Measurements from ENCODE around the gene ZNF136. TPM values are rescaled to one million over a fixed set of nuclear protein-coding genes. Genes with fewer than 3 reads are reported as not detected.

Gene ZNF136
- total and polyA plus RNA-seq, 2 of the 13 experiments (the other 11 are each of a cell fraction or from before 2014, with no cell fraction given) = 2.5 to 10.2 TPM

DNA sequence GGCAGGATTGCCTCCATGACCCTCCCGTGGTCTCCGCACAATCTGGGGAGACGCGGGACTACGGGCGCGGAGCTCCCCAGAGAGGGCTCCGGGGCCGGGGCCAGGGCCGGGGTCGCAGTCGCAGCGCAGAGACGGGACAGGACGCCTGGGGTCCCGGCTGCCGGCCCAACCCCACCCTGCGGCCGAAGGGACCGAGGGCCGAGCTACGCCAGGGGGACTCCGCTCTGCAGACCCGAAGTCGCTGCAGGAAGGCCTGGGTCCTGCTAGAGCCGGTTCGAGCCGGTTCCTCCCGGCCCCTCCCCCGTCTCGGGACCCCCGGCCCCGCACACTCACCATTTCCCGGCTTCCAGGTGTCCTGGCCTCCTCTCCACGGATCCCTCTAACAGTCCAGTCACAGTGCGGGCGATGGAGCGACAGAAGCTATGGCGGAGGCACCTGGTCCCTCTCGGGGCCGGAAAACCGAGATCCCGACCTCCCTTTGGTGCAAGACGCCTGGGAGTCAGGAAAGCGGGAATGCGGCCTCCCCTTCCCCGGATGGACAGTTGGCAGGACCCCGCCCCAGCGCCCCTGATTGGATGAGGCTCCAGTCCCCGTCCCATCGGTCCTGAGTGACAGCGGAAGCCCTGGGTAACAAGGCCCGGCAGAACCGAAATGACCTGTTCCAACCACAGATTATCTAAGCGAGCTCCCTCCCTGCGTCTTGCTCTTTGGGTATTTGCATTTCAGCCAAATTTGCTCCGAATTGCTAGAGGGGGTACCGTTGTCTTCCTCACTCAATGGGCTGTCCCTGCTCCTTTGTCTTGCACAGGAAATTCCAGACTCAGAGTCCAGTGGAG, 6.5 kb upstream of the ZNF136 start, which contains the start of gene ZNF625 (continued):
- TF ChIP-seq, protein P1, sequence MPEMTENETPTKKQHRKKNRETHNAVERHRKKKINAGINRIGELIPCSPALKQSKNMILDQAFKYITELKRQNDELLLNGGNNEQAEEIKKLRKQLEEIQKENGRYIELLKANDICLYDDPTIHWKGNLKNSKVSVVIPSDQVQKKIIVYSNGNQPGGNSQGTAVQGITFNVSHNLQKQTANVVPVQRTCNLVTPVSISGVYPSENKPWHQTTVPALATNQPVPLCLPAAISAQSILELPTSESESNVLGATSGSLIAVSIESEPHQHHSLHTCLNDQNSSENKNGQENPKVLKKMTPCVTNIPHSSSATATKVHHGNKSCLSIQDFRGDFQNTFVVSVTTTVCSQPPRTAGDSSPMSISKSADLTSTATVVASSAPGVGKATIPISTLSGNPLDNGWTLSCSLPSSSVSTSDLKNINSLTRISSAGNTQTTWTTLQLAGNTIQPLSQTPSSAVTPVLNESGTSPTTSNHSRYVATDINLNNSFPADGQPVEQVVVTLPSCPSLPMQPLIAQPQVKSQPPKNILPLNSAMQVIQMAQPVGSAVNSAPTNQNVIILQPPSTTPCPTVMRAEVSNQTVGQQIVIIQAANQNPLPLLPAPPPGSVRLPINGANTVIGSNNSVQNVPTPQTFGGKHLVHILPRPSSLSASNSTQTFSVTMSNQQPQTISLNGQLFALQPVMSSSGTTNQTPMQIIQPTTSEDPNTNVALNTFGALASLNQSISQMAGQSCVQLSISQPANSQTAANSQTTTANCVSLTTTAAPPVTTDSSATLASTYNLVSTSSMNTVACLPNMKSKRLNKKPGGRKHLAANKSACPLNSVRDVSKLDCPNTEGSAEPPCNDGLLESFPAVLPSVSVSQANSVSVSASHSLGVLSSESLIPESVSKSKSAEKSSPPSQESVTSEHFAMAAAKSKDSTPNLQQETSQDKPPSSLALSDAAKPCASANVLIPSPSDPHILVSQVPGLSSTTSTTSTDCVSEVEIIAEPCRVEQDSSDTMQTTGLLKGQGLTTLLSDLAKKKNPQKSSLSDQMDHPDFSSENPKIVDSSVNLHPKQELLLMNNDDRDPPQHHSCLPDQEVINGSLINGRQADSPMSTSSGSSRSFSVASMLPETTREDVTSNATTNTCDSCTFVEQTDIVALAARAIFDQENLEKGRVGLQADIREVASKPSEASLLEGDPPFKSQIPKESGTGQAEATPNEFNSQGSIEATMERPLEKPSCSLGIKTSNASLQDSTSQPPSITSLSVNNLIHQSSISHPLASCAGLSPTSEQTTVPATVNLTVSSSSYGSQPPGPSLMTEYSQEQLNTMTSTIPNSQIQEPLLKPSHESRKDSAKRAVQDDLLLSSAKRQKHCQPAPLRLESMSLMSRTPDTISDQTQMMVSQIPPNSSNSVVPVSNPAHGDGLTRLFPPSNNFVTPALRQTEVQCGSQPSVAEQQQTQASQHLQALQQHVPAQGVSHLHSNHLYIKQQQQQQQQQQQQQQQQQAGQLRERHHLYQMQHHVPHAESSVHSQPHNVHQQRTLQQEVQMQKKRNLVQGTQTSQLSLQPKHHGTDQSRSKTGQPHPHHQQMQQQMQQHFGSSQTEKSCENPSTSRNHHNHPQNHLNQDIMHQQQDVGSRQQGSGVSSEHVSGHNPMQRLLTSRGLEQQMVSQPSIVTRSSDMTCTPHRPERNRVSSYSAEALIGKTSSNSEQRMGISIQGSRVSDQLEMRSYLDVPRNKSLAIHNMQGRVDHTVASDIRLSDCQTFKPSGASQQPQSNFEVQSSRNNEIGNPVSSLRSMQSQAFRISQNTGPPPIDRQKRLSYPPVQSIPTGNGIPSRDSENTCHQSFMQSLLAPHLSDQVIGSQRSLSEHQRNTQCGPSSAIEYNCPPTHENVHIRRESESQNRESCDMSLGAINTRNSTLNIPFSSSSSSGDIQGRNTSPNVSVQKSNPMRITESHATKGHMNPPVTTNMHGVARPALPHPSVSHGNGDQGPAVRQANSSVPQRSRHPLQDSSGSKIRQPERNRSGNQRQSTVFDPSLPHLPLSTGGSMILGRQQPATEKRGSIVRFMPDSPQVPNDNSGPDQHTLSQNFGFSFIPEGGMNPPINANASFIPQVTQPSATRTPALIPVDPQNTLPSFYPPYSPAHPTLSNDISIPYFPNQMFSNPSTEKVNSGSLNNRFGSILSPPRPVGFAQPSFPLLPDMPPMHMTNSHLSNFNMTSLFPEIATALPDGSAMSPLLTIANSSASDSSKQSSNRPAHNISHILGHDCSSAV (CRISPR knock-in tag; IDR thresholded peaks at IDR 0.05; ENCODE audit: borderline replicate concordance) = no peak
- TF ChIP-seq SNAI1 (CRISPR knock-in tag; IDR thresholded peaks at IDR 0.05; ENCODE audit: borderline replicate concordance) (0 out of 2 replicates have a peak, but pooled peaks have one; percentile 7), FOXP1 (IDR thresholded peaks at IDR 0.05) (no peak), FOXP1 (CRISPR knock-in tag; IDR thresholded peaks at IDR 0.05) (no peak), ATF1 (CRISPR knock-in tag; IDR thresholded peaks at IDR 0.05) (no peak), SRY (CRISPR knock-in tag; IDR thresholded peaks at IDR 0.05) (0 out of 2 replicates have a peak, but pooled peaks have one; percentile 84), SAFB2 (CRISPR knock-in tag; IDR thresholded peaks at IDR 0.05; ENCODE audit: borderline replicate concordance, low read depth) (no peak), PHF8 (CRISPR knock-in tag; IDR thresholded peaks at IDR 0.05) (peak; percentile 91), KAT7 (CRISPR knock-in tag; IDR thresholded peaks at IDR 0.05; ENCODE audit: borderline replicate concordance) (peak; percentile 65; the same call in 1 of the 2 replicates), ZNF329 (CRISPR knock-in tag; IDR thresholded peaks at IDR 0.05; ENCODE audit: low read depth) (no peak; the same call in 1 of the 2 replicates), ZBTB3 (CRISPR knock-in tag; IDR thresholded peaks at IDR 0.05; ENCODE audit: borderline replicate concordance, low read depth) (peak; percentile 62; the same call in 1 of the 2 replicates), MYNN (CRISPR knock-in tag; IDR thresholded peaks at IDR 0.05; ENCODE audit: low read depth) (no peak), SMYD3 (CRISPR knock-in tag; IDR thresholded peaks at IDR 0.05) (no peak), TOPORS (CRISPR knock-in tag; IDR thresholded peaks at IDR 0.05) (0 out of 2 replicates have a peak, but pooled peaks have one; percentile 30), HHEX (CRISPR knock-in tag; IDR thresholded peaks at IDR 0.05) (no peak)
- TF ChIP-seq, protein P2, sequence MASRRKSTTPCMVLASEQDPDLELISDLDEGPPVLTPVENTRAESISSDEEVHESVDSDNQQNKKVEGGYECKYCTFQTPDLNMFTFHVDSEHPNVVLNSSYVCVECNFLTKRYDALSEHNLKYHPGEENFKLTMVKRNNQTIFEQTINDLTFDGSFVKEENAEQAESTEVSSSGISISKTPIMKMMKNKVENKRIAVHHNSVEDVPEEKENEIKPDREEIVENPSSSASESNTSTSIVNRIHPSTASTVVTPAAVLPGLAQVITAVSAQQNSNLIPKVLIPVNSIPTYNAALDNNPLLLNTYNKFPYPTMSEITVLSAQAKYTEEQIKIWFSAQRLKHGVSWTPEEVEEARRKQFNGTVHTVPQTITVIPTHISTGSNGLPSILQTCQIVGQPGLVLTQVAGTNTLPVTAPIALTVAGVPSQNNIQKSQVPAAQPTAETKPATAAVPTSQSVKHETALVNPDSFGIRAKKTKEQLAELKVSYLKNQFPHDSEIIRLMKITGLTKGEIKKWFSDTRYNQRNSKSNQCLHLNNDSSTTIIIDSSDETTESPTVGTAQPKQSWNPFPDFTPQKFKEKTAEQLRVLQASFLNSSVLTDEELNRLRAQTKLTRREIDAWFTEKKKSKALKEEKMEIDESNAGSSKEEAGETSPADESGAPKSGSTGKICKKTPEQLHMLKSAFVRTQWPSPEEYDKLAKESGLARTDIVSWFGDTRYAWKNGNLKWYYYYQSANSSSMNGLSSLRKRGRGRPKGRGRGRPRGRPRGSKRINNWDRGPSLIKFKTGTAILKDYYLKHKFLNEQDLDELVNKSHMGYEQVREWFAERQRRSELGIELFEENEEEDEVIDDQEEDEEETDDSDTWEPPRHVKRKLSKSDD (CRISPR knock-in tag; IDR thresholded peaks at IDR 0.05; ENCODE audit: low read depth) = 0 out of 2 replicates have a peak, but pooled peaks have one; percentile 16
- TF ChIP-seq, protein P3, sequence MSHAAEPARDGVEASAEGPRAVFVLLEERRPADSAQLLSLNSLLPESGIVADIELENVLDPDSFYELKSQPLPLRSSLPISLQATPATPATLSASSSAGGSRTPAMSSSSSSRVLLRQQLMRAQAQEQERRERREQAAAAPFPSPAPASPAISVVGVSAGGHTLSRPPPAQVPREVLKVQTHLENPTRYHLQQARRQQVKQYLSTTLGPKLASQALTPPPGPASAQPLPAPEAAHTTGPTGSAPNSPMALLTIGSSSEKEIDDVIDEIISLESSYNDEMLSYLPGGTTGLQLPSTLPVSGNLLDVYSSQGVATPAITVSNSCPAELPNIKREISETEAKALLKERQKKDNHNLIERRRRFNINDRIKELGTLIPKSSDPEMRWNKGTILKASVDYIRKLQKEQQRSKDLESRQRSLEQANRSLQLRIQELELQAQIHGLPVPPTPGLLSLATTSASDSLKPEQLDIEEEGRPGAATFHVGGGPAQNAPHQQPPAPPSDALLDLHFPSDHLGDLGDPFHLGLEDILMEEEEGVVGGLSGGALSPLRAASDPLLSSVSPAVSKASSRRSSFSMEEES (CRISPR knock-in tag; IDR thresholded peaks at IDR 0.05) = no peak

Measured in HepG2 (cell line).